ENCODE measurements around the gene SHISA7. TPM values are rescaled to one million over a fixed set of nuclear protein-coding genes. Genes with fewer than 3 reads are reported as not detected.

The SHISA7 gene
- total RNA-seq, 4 donors from 2014 or later: under 0.01 to 0.13 TPM; not detected in 2

DNA sequence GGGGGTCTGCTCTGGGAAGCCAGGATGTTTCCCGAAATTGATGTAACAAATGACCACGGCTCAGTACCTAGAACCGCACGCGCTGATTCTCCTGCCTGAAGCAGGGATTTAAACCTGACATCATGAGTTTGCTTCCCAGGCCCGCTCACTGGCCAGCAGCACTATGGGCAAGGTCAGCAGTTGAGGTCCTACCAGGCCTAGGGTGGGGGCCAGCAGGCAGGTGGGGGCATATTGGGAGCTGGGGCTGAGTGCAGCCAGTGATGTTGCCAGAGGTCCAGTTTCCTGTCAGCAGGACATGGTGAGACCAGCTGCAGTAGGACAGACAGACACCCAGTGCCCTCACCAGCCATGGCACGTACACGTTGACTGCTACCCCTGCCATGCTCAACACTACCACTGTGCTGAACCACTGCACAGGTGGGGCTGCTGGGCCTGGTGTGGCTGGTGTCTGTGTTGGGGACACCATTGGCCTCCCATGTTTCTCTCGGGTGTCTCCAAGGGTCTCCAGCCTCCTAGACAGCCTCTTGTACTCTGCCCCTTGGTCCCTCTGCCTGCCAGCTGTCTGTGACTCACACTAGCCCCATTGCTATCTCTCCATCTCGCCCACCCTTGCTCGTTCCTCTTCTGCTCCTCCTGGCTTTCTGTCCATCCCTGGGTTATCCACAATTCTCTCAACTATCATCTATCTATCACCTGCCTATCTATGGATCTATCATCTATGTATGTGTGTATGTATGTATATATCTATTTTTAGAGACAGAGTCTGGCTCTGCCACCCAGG lies 22.6 kb upstream of the SHISA7 start:
- TF ChIP-seq, protein P1, sequence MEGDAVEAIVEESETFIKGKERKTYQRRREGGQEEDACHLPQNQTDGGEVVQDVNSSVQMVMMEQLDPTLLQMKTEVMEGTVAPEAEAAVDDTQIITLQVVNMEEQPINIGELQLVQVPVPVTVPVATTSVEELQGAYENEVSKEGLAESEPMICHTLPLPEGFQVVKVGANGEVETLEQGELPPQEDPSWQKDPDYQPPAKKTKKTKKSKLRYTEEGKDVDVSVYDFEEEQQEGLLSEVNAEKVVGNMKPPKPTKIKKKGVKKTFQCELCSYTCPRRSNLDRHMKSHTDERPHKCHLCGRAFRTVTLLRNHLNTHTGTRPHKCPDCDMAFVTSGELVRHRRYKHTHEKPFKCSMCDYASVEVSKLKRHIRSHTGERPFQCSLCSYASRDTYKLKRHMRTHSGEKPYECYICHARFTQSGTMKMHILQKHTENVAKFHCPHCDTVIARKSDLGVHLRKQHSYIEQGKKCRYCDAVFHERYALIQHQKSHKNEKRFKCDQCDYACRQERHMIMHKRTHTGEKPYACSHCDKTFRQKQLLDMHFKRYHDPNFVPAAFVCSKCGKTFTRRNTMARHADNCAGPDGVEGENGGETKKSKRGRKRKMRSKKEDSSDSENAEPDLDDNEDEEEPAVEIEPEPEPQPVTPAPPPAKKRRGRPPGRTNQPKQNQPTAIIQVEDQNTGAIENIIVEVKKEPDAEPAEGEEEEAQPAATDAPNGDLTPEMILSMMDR (IDR thresholded peaks at IDR 0.05): no peak
- TF ChIP-seq EP300 (IDR thresholded peaks at IDR 0.05) (no peak), POLR2A (IDR thresholded peaks at IDR 0.05; ENCODE audit: low read depth) (no peak), POLR2AphosphoS5 (IDR thresholded peaks at IDR 0.05) (no peak)
- DNase-seq (ENCODE audit: extremely low spot score): no peak
- WGBS: 86% methylated on average over 8 of the region's 11 CpGs
- Histone ChIP-seq H3K36me3 (no peaks in the 10 kb centered on the region), H3K27me3 (no peaks in the 10 kb centered on the region), H3K9me3 (no peaks in the 10 kb centered on the region), H3K27ac (replicated peaks in 1 of 4) (no peak overlapping the region), H3K4me1 (peaks cover 18 to 28% (median 24%) of the 10 kb centered on the region in 4 donors), H3K4me3 (no peak overlapping the region)
- intact Hi-C loops (cut with DNase I): no loop called here

DNA sequence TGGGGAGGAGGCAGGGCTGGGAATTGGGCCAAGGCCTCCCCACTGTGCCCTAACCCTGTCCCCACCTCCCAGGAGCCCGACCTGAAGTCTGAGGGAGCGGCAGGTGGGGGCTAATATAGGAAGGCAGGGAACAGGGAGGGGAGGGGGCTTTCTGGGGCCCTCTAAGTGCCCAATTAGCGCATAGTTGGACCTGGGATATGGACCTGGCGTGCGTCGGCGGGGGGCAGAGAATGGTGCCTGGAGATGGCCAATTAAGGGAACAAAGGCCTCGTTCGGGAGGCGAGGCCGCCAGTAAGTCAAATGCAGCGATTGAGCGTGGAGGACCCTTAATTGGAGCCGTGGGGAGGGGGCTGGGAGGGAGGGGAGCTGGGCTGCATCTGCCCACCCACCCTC lies 21.6 kb upstream of the SHISA7 start, which contains the start of gene C19orf85:
Gene C19orf85 (minus strand): TSS at position 90 of the 393 bp plus-strand sequence. CDS start 197 bp downstream, outside the sequence.
- intact Hi-C loops (cut with DNase I): no loop called here

DNA sequence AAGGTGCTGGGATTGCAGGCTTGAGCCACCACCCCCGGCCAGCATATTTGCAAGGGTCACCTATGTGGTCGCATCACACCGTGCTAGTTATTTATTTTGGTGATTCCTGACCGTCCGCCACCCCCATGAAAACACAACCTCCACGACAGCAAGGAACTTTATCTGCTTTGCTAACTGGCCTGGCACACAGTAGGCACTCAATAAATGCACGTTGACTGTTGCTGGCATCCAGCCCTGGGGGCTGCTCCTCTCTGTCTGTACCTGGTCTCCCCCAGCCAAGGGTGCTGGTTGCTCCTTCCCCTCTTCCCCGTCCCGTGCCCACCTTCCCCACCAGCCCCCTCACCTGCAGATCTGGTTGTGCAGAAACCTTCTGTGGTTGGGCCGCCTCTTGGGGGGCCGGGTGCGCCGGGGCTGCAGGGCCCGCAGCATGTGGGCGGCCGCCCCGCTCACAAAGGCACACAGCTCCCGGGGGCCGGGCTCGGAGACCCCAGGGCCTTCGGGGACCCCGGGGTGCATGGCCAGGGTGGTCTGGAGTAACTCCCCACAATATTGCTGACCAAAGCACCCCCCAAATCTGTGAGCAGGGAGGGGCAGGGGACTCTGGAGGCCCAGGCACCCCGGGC lies 21.1 kb upstream of the SHISA7 start:
- peaks cover 19 to 43% (median 39%) of the 10 kb centered on the region in 4 donors for H3K4me1 ChIP-seq
- no peak overlapping the region for H3K4me3 ChIP-seq
- no peaks in the 10 kb centered on the region for H3K36me3 ChIP-seq
- no peaks in the 10 kb centered on the region for H3K9me3 ChIP-seq
- H3K27ac ChIP-seq (replicated peaks in 1 of 4): no peak overlapping the region
- intact Hi-C loops (cut with DNase I): no loop called here
- DNase-seq (ENCODE audit: extremely low spot score): no peak
- no peak for TF ChIP-seq POLR2A (IDR thresholded peaks at IDR 0.05; ENCODE audit: low read depth)
- TF ChIP-seq POLR2AphosphoS5 (IDR thresholded peaks at IDR 0.05): no peak
- no peaks in the 10 kb centered on the region for H3K27me3 ChIP-seq
- WGBS: 84% methylated on average over 15 of the region's 23 CpGs

More for the DNA sequence above, 21.6 kb upstream of the SHISA7 start, which contains the start of gene C19orf85:
- H3K27me3 ChIP-seq: no peaks in the 10 kb centered on the region
- H3K9me3 ChIP-seq: no peaks in the 10 kb centered on the region
- TF ChIP-seq EP300 (IDR thresholded peaks at IDR 0.05): no peak
- no peaks in the 10 kb centered on the region for H3K36me3 ChIP-seq
- WGBS: 88% methylated on average over 12 of the region's 14 CpGs
- H3K4me3 ChIP-seq: no peak within 1 kb of the TSS
- no peak within 1 kb of the TSS for H3K27ac ChIP-seq (replicated peaks in 1 of 4)
- peaks cover 19 to 38% (median 34%) of the 10 kb centered on the region in 4 donors for H3K4me1 ChIP-seq
- DNase-seq (ENCODE audit: extremely low spot score): no peak

- H3K36me3 ChIP-seq: no peaks in the 10 kb centered on the region
- intact Hi-C loops (cut with DNase I): no loop called here
- H3K4me1 ChIP-seq: peaks cover 19 to 45% (median 42%) of the 10 kb centered on the region in 4 donors
- no peak overlapping the region for H3K27ac ChIP-seq (replicated peaks in 1 of 4)
- no peaks in the 10 kb centered on the region for H3K27me3 ChIP-seq
- WGBS: 71% methylated on average over 9 of the region's 15 CpGs
- H3K4me3 ChIP-seq: no peak overlapping the region
- H3K9me3 ChIP-seq: no peaks in the 10 kb centered on the region
- no peak for DNase-seq (ENCODE audit: extremely low spot score)
- TF ChIP-seq POLR2AphosphoS5 (IDR thresholded peaks at IDR 0.05) (no peak), POLR2A (IDR thresholded peaks at IDR 0.05; ENCODE audit: low read depth) (no peak), EP300 (IDR thresholded peaks at IDR 0.05) (no peak)
- TF ChIP-seq, protein P1 (IDR thresholded peaks at IDR 0.05): no peak
Observed at GRCh38 chr19:55463583-55464031, 20.5 kb upstream of the SHISA7 start.

- H3K4me3 ChIP-seq: no peak overlapping the region
- H3K27me3 ChIP-seq: no peaks in the 10 kb centered on the region
- TF ChIP-seq EP300 (IDR thresholded peaks at IDR 0.05) (no peak), POLR2AphosphoS5 (IDR thresholded peaks at IDR 0.05) (no peak), POLR2A (IDR thresholded peaks at IDR 0.05; ENCODE audit: low read depth) (no peak)
- TF ChIP-seq, protein P1 (IDR thresholded peaks at IDR 0.05): no peak
- H3K27ac ChIP-seq (replicated peaks in 1 of 4): no peak overlapping the region
- no peak for DNase-seq (ENCODE audit: extremely low spot score)
- no peaks in the 10 kb centered on the region for H3K36me3 ChIP-seq
- WGBS: 83% methylated on average over 11 of the region's 11 CpGs
- intact Hi-C loops (cut with DNase I): no loop called here
- peaks cover 15 to 42% (median 36%) of the 10 kb centered on the region in 4 donors for H3K4me1 ChIP-seq
- no peaks in the 10 kb centered on the region for H3K9me3 ChIP-seq
Observed at GRCh38 chr19:55462722-55463121, 19.6 kb upstream of the SHISA7 start.

Data from esophagus muscularis mucosa (tissue), 4 donors.